ENCODE results near the gene EHMT2. TPM values are rescaled to one million over a fixed set of nuclear protein-coding genes. Genes with fewer than 3 reads are reported as not detected.
"Not testable (repeated sequence)": the region's sequence is repeated elsewhere in the genome, so short reads cannot be mapped to it uniquely, and the experiment has no call there.

EHMT2 gene
- total and polyA plus RNA-seq, 2 of the 4 experiments (the other 2 are of a cell fraction), result 38.0 to 51.2 TPM

- H3K4me3 ChIP-seq (ENCODE audit: insufficient read depth, low read depth, low read length); H3K79me1 ChIP-seq (ENCODE audit: low read depth in 1 of 2, low read length in 2 of 2); in situ Hi-C loops (cut with MboI; ENCODE audit: low sequenced_read_pairs); DNase-seq; H2AFZ ChIP-seq (replicated peaks; ENCODE audit: low read length, poor library complexity); H3K27me3 ChIP-seq (ENCODE audit: control insufficient read depth, insufficient read depth, low read length); H3K23ac ChIP-seq (ENCODE audit: low read depth, low read length); H3K4ac ChIP-seq (ENCODE audit: low read depth, low read length); H3K36me3 ChIP-seq (ENCODE audit: control insufficient read depth, insufficient read depth, low read length); H3K56ac ChIP-seq (ENCODE audit: extremely low read depth, insufficient read depth, low read length); H4K8ac ChIP-seq (ENCODE audit: low read depth in 2 of 2, low read length in 2 of 2); H2BK15ac ChIP-seq (ENCODE audit: low read depth, low read length); H3K9me3 ChIP-seq (ENCODE audit: control insufficient read depth, insufficient read depth, low read length); H3K4me2 ChIP-seq (ENCODE audit: low read depth, low read length); H2BK20ac ChIP-seq (ENCODE audit: low read depth, low read length); H4K91ac ChIP-seq (ENCODE audit: insufficient read depth, low read depth, low read length); dilution Hi-C loops (cut with HindIII; ENCODE audit: low sequenced_read_pairs, unreplicated experiment); H3K27ac ChIP-seq (ENCODE audit: insufficient read depth, low read length); H3K4me1 ChIP-seq (ENCODE audit: control insufficient read depth, insufficient read depth, low read length); H2BK5ac ChIP-seq (ENCODE audit: low read depth, low read length, poor library complexity, severe bottlenecking); ATAC-seq (ENCODE audit: low read depth); POLR2A ChIA-PET (ENCODE audit: unreplicated experiment); H3K14ac ChIP-seq (replicated peaks; ENCODE audit: low read depth, low read length); H4K20me1 ChIP-seq (ENCODE audit: insufficient read depth, low read length); H2BK120ac ChIP-seq (ENCODE audit: low read depth, low read length); CTCF ChIA-PET; H2AK9ac ChIP-seq (replicated peaks; ENCODE audit: low read depth, low read length, poor library complexity); H4K5ac ChIP-seq (ENCODE audit: low read depth, low read length); BruUV-seq (replicated peaks); H3K18ac ChIP-seq (ENCODE audit: low read depth, low read length); intact Hi-C loops (cut with micrococcal nuclease); H3K9ac ChIP-seq (ENCODE audit: low read depth, low read length); H3K9me1 ChIP-seq (ENCODE audit: insufficient read depth, low read length); H2AK5ac ChIP-seq (ENCODE audit: low read depth, low read length): not testable (repeated sequence)
- WGBS, 2 experiments (ENCODE audit: extremely low coverage in 2 of 2, insufficient read length in 1 of 2), result no CpG with 5 or more reads among the region's 1 CpG
Measured at GRCh38 chr6:31868658-31868971, 28.9 kb downstream of the EHMT2 start.
